ENCODE measurements around the gene PTPRA. TPM values are rescaled to one million over a fixed set of nuclear protein-coding genes. Genes with fewer than 3 reads are reported as not detected.

Gene PTPRA
- total RNA-seq, 1 donor, result 44.2 TPM

- no peak for TF ChIP-seq CTCF (IDR thresholded peaks at IDR 0.05; ENCODE audit: extremely low read depth, low read depth, low read length)
- Histone ChIP-seq H3K9me3 (ENCODE audit: low read depth, low read length) (no peaks in the 10 kb centered on the region), H3K27me3 (ENCODE audit: insufficient read depth, low read length) (peaks cover 34% of the 10 kb centered on the region), H3K79me2 (ENCODE audit: insufficient read depth, low read length) (no peaks in the 10 kb centered on the region), H3K36me3 (ENCODE audit: insufficient read depth, low read length) (no peaks in the 10 kb centered on the region), H3K4me1 (ENCODE audit: insufficient read depth, low read length) (peaks cover 10% of the 10 kb centered on the region), H3K27ac (ENCODE audit: low read depth, low read length) (no peak overlapping the region), H3K4me2 (ENCODE audit: insufficient read depth, low read length) (no peak overlapping the region), H4K20me1 (ENCODE audit: insufficient read depth, low read length) (no peaks in the 10 kb centered on the region), H3K4me3 (ENCODE audit: insufficient read depth, low read length) (no peak overlapping the region), H2AFZ (ENCODE audit: low read length) (no peak overlapping the region)
- peak; percentile 73 for DNase-seq (ENCODE audit: insufficient read length, low spot score, missing footprints)
These were observed 210.0 kb downstream of the PTPRA start for GRCh38 chr20:3082955-3083952.

GRCh38 chr20:3084283-3084985 lies 211.2 kb downstream of the PTPRA start, which contains the start of gene AVP:
TSS of gene AVP (minus strand) at chr20:3084724. CDS start at chr20:3084674, 50 bp downstream.
- no peak for TF ChIP-seq CTCF (IDR thresholded peaks at IDR 0.05; ENCODE audit: extremely low read depth, low read depth, low read length)
- H3K4me3 ChIP-seq (ENCODE audit: insufficient read depth, low read length), result no peak within 1 kb of the TSS
- H3K9me3 ChIP-seq (ENCODE audit: low read depth, low read length), result no peaks in the 10 kb centered on the region
- peak; percentile 73 for DNase-seq (ENCODE audit: insufficient read length, low spot score, missing footprints)
- H3K27me3 ChIP-seq (ENCODE audit: insufficient read depth, low read length), result peaks cover 30% of the 10 kb centered on the region
- no peak within 1 kb of the TSS for H3K27ac ChIP-seq (ENCODE audit: low read depth, low read length)
- no peak within 1 kb of the TSS for H2AFZ ChIP-seq (ENCODE audit: low read length)
- no peaks in the 10 kb centered on the region for H4K20me1 ChIP-seq (ENCODE audit: insufficient read depth, low read length)
- peaks cover 10% of the 10 kb centered on the region for H3K4me1 ChIP-seq (ENCODE audit: insufficient read depth, low read length)
- no peaks in the 10 kb centered on the region for H3K36me3 ChIP-seq (ENCODE audit: insufficient read depth, low read length)
- no peak within 1 kb of the TSS for H3K4me2 ChIP-seq (ENCODE audit: insufficient read depth, low read length)
- H3K79me2 ChIP-seq (ENCODE audit: insufficient read depth, low read length), result no peaks in the 10 kb centered on the region

DNA sequence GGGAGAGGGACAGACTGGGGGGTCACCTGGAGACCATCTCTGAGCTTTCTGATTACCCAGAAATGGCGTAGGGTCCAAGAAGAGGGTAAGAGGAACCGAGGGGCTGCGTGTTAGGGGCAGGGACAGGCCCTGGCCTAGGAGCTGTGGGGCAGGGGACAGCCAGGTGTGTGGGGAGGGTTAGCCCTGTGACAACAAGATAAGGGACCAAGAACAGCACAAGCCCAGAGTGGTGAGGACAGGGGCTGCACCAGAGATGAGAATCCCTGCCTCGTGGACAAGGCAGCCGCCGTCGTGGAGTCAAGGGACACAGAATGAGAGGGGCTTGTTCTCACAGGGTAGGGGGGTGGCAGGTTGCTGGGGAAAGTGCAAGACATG lies 211.7 kb downstream of the PTPRA start:
- no peak overlapping the region for H3K4me3 ChIP-seq (ENCODE audit: insufficient read depth, low read length)
- no peaks in the 10 kb centered on the region for H3K36me3 ChIP-seq (ENCODE audit: insufficient read depth, low read length)
- DNase-seq (ENCODE audit: insufficient read length, low spot score, missing footprints), result peak; percentile 90
- H3K27me3 ChIP-seq (ENCODE audit: insufficient read depth, low read length), result peaks cover 34% of the 10 kb centered on the region
- H3K27ac ChIP-seq (ENCODE audit: low read depth, low read length), result no peak overlapping the region
- TF ChIP-seq CTCF (IDR thresholded peaks at IDR 0.05; ENCODE audit: extremely low read depth, low read depth, low read length), result no peak
- H3K4me1 ChIP-seq (ENCODE audit: insufficient read depth, low read length), result peaks cover 10% of the 10 kb centered on the region
- H2AFZ ChIP-seq (ENCODE audit: low read length), result no peak overlapping the region
- H3K4me2 ChIP-seq (ENCODE audit: insufficient read depth, low read length), result no peak overlapping the region
- H3K9me3 ChIP-seq (ENCODE audit: low read depth, low read length), result no peaks in the 10 kb centered on the region
- H4K20me1 ChIP-seq (ENCODE audit: insufficient read depth, low read length), result no peaks in the 10 kb centered on the region
- H3K79me2 ChIP-seq (ENCODE audit: insufficient read depth, low read length), result no peaks in the 10 kb centered on the region
